ENCODE results near the gene DACH1. TPM values are rescaled to one million over a fixed set of nuclear protein-coding genes. Genes with fewer than 3 reads are reported as not detected.

Gene DACH1
- total and polyA plus RNA-seq, 12 donors, result 3.6 to 20.0 (median 8.8) TPM

DNA sequence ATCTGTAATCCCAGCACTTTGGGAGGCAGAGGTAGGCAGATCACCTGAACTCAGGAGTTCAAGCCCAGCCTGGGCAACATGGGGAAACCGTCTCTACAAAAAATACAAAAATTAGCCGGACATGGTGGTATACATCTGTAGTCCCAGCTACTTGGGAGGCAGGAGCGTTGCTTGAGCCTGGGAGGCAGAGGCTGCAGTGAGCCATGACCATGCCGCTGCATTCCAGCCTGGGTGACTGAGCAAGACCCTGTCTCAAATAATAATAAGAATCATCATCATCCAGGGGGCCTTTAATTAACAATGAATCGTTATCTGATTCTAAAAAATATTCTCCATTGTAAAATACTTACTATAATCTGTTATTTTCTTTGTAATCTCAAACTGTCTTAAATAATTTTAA is 283.4 kb downstream of the DACH1 start:
- Histone ChIP-seq H3K9me3 (replicated peaks in 1 of 3) (no peaks in the 10 kb centered on the region), H3K4me3 (no peak overlapping the region), H3K27ac (no peak overlapping the region), H3K27me3 (no peaks in the 10 kb centered on the region), H3K4me1 (replicated peaks in 1 of 2) (no peaks in the 10 kb centered on the region), H3K36me3 (replicated peaks in 1 of 2) (no peaks in the 10 kb centered on the region)
- TF ChIP-seq CTCF (IDR thresholded peaks at IDR 0.05), result no peak
- no peak for TF ChIP-seq POLR2A (IDR thresholded peaks at IDR 0.05)
- intact Hi-C loops (cut with DNase I), result no loop called here
- no peak for DNase-seq
- WGBS, 4 donors, result 88 to 95% (median 94%) methylated on average over 5 of the region's 5 CpGs

DNA sequence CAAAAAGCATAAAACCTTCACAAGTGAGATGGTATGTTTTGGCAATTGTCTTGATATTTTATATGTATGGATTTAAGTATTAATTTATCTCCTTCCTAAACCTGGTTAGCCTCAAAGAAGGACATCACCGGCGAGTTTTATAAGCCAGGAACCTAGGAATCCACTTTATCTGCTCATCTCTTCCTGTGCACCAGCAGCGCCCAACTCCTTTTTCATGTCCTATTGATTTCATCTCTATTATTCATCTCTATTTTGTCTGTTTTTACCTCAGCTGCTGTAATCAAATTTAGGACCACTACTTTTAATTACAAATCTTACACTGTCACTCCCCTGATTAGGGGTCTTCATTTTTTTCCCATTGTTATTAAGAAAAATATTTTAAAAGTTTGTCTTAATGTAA is 286.4 kb downstream of the DACH1 start:
- Histone ChIP-seq H3K27ac (no peak overlapping the region), H3K36me3 (replicated peaks in 1 of 2) (no peaks in the 10 kb centered on the region), H3K4me3 (no peak overlapping the region), H3K27me3 (no peaks in the 10 kb centered on the region), H3K4me1 (replicated peaks in 1 of 2) (no peaks in the 10 kb centered on the region), H3K9me3 (replicated peaks in 1 of 3) (no peaks in the 10 kb centered on the region)
- intact Hi-C loops (cut with DNase I), result no loop called here
- DNase-seq, result no peak
- TF ChIP-seq CTCF (IDR thresholded peaks at IDR 0.05), result no peak
- TF ChIP-seq POLR2A (IDR thresholded peaks at IDR 0.05), result no peak
- WGBS, 4 donors, result 88 to 91% (median 90%) methylated on average over 3 of the region's 3 CpGs

DNA sequence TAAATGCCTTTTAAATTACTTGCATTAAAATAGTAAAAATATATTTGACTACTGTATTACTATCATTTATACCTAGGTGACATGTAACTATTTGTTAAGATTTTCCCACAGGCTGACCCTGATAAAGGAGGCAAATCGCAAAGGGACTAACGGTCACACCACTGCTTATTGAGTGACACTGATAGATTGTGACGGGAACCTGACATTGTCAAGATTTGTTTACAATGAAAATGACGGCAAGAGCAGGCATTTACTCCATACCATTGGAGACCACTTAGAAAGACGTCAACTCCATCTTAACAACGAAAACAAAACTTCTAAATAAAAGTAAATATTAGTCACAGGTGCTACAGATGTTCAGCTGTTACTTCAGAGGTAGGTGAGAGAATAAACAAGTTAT is 289.0 kb downstream of the DACH1 start:
- WGBS, 4 donors, result 91 to 94% (median 92%) methylated on average over 6 of the region's 6 CpGs
- no peak for DNase-seq
- H3K4me3 ChIP-seq, result no peak overlapping the region
- H3K4me1 ChIP-seq (replicated peaks in 1 of 2), result no peaks in the 10 kb centered on the region
- H3K27me3 ChIP-seq, result no peaks in the 10 kb centered on the region
- H3K9me3 ChIP-seq (replicated peaks in 1 of 3), result no peaks in the 10 kb centered on the region
- no peaks in the 10 kb centered on the region for H3K36me3 ChIP-seq (replicated peaks in 1 of 2)
- TF ChIP-seq POLR2A (IDR thresholded peaks at IDR 0.05) (no peak), CTCF (IDR thresholded peaks at IDR 0.05) (no peak)
- intact Hi-C loops (cut with DNase I), result no loop called here
- no peak overlapping the region for H3K27ac ChIP-seq

DNA sequence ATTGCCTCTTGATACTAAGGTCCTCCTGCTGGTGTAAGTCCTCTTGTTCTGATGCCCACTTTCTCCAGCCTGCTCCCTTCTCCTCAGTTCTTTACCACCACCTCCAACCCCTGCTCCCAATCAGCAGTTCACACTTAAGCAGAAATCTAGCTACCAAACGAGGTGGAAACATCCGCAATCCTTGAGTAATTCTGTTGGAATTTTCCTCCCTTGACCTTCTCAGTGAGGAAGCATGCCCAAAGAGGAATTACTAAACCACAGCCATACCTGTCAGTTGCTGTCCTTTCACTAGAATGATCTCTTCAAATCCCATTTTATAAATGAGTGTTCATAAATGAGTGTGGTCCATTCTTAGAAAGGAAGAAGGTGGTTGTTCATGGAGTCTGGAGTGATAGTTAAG is 289.9 kb downstream of the DACH1 start:
- TF ChIP-seq POLR2A (IDR thresholded peaks at IDR 0.05), result no peak
- TF ChIP-seq CTCF (IDR thresholded peaks at IDR 0.05), result no peak
- H3K9me3 ChIP-seq (replicated peaks in 1 of 3), result no peaks in the 10 kb centered on the region
- H3K4me3 ChIP-seq, result no peak overlapping the region
- H3K4me1 ChIP-seq (replicated peaks in 1 of 2), result no peaks in the 10 kb centered on the region
- DNase-seq, result no peak
- intact Hi-C loops (cut with DNase I), result no loop called here
- no peaks in the 10 kb centered on the region for H3K27me3 ChIP-seq
- H3K27ac ChIP-seq, result no peak overlapping the region
- WGBS, 4 donors, result 76 to 89% (median 85%) methylated on average over 2 of the region's 2 CpGs
- H3K36me3 ChIP-seq (replicated peaks in 1 of 2), result no peaks in the 10 kb centered on the region
